H1 (cell line): ENCODE results near the gene COG4. TPM values are rescaled to one million over a fixed set of nuclear protein-coding genes. Genes with fewer than 3 reads are reported as not detected.
A peak's percentile ranks its signal among the peaks of the same experiment; 100 is the strongest.

Source experiments
- CTCF ChIA-PET: fragments of 300-600 bp; sonication (Branson Sonifier 250); formaldehyde crosslinking; loops from one replicate; lab custom pipeline; 2021; ENCODE audit not compliant: partially characterized antibody; lab: Charles Lee
- POLR2A ChIA-PET: fragments of 300-600 bp; sonication (Branson Sonifier 250); formaldehyde crosslinking; loops from one replicate; lab custom pipeline; 2021; ENCODE audit warnings: inconsistent platforms; ENCODE audit not compliant: partially characterized antibody; lab: Charles Lee
- DNase-seq, 2 experiments: peaks; one replicate each; pipeline versions ENCODE4 v3.0.0 to v3.0.0-alpha.2; 2010 to 2022; ENCODE audit warnings: low spot score in 2 of 2, low read depth in 1 of 2, mixed read lengths in 1 of 2
- FAIRE-seq: peaks from 2 replicates; lab custom pipeline; 2011; peaks lifted over from hg19 to GRCh38; lab: Jason Lieb, UNC
- H2AFZ ChIP-seq: 2 replicates; pipeline ENCODE4 v1.8.1; 2012; ENCODE audit warnings: low read length, inconsistent platforms
- H2AK5ac ChIP-seq: 2 replicates; pipeline ENCODE4 v1.6.1; 2013; ENCODE audit warnings: low read depth, low read length
- H2BK120ac ChIP-seq: replicated peaks from 2 replicates; pipeline ENCODE3; 2013; ENCODE audit warnings: low read depth, low read length, inconsistent platforms
- H2BK12ac ChIP-seq: 2 replicates; pipeline ENCODE4 v1.6.1; 2013; ENCODE audit warnings: low read depth, low read length
- H2BK15ac ChIP-seq: 2 replicates; pipeline ENCODE4 v1.6.1; 2013; ENCODE audit warnings: low read length
- H2BK20ac ChIP-seq: 2 replicates; pipeline ENCODE4 v1.6.1; 2013; ENCODE audit warnings: low read length
- H2BK5ac ChIP-seq: 2 replicates; pipeline ENCODE4 v1.6.1; 2013; ENCODE audit warnings: low read depth, low read length
- H3K14ac ChIP-seq: 2 replicates; pipeline ENCODE4 v1.6.1; 2013; ENCODE audit warnings: inconsistent platforms; ENCODE audit not compliant: insufficient read length
- H3K18ac ChIP-seq: 2 replicates; pipeline ENCODE4 v1.6.1; 2013; ENCODE audit warnings: low read length; ENCODE audit errors: extremely low read depth
- H3K23ac ChIP-seq: 2 replicates; pipeline ENCODE4 v1.6.1; 2013; ENCODE audit warnings: inconsistent platforms; ENCODE audit not compliant: insufficient read length
- H3K23me2 ChIP-seq: 2 replicates; pipeline ENCODE4 v1.6.1; 2013; ENCODE audit warnings: low read depth, low read length
- H3K27ac ChIP-seq: 2 replicates; pipeline ENCODE4 v1.6.1; 2011; ENCODE audit warnings: low read depth, low read length, inconsistent platforms
- H3K27me3 ChIP-seq, 4 experiments: replicated peaks in 1 of 4; 1 replicate in 1 of 4; 2 replicates in 3 of 4; pipeline versions ENCODE4 v1.6.1 to v1.8.1; 2011 to 2013; ENCODE audit warnings: low read length in 3 of 4, mild to moderate bottlenecking in 3 of 4, inconsistent platforms in 2 of 4, mixed read lengths in 2 of 4, moderate library complexity in 1 of 4; ENCODE audit not compliant: control insufficient read depth in 3 of 4, insufficient read depth in 3 of 4; ENCODE audit errors: extremely low read depth in 1 of 4
- H3K36me3 ChIP-seq, 4 experiments: 2 replicates each; pipeline versions ENCODE4 v1.6.1 to v1.8.1; 2011 to 2013; ENCODE audit warnings: mild to moderate bottlenecking in 4 of 4, low read length in 3 of 4, moderate library complexity in 2 of 4, control low read depth in 1 of 4, inconsistent platforms in 1 of 4; ENCODE audit not compliant: insufficient read depth in 4 of 4, control insufficient read depth in 2 of 4
- H3K4ac ChIP-seq: replicated peaks from 2 replicates; pipeline ENCODE3; 2013; ENCODE audit warnings: low read length, low read depth, mixed read lengths, inconsistent platforms; ENCODE audit not compliant: insufficient read length
- H3K4me1 ChIP-seq, 4 experiments: replicated peaks in 1 of 4; 1 replicate in 1 of 4; 2 replicates in 3 of 4; pipeline versions ENCODE4 v1.6.1 to v1.8.1; 2011 to 2013; ENCODE audit warnings: low read length in 3 of 4, inconsistent platforms in 2 of 4, mixed read lengths in 1 of 4; ENCODE audit not compliant: insufficient read depth in 4 of 4, control insufficient read depth in 3 of 4
- H3K4me2 ChIP-seq, 2 experiments: 2 replicates each; pipeline versions ENCODE4 v1.6.1 to v1.8.1; 2011 to 2013; ENCODE audit warnings: low read depth in 2 of 2, low read length in 2 of 2, control low read depth in 1 of 2, inconsistent platforms in 1 of 2, mild to moderate bottlenecking in 1 of 2; ENCODE audit not compliant: insufficient read depth in 1 of 2
- H3K4me3 ChIP-seq, 4 experiments: fragments of 200-600, 300-600 bp in 1 of 4; sonication (generic), shearing (Covaris generic), sonication (Bioruptor Twin) in 1 of 4; 2 replicates each; pipeline versions ENCODE4 v1.5.1 to v1.8.1; 2011 to 2016; ENCODE audit warnings: low read length in 4 of 4, low read depth in 3 of 4, control low read depth in 2 of 4, inconsistent platforms in 2 of 4, mild to moderate bottlenecking in 2 of 4, mixed read lengths in 1 of 4, moderate library complexity in 1 of 4; ENCODE audit not compliant: insufficient read depth in 2 of 4; ENCODE audit errors: extremely low read depth in 1 of 4
- H3K56ac ChIP-seq: replicated peaks from 2 replicates; pipeline ENCODE3; 2013; ENCODE audit warnings: low read depth, mild to moderate bottlenecking, mixed read lengths, low read length, inconsistent platforms; ENCODE audit not compliant: insufficient read length
- H3K79me1 ChIP-seq: 2 replicates; pipeline ENCODE4 v1.6.1; 2013; ENCODE audit warnings: low read depth, low read length, control low read depth
- H3K79me2 ChIP-seq, 2 experiments: 2 replicates each; pipeline versions ENCODE4 v1.6.1 to v1.8.1; 2012 to 2013; ENCODE audit warnings: low read length in 2 of 2, mild to moderate bottlenecking in 2 of 2, inconsistent platforms in 1 of 2; ENCODE audit not compliant: insufficient read depth in 2 of 2, control insufficient read depth in 1 of 2
- H3K9ac ChIP-seq, 4 experiments: replicated peaks in 1 of 4; 1 replicate in 1 of 4; 2 replicates in 3 of 4; pipeline versions ENCODE4 v1.6.1 to v1.8.1; 2011 to 2013; ENCODE audit warnings: low read depth in 3 of 4, low read length in 3 of 4, control low read depth in 2 of 4, mild to moderate bottlenecking in 2 of 4, moderate library complexity in 2 of 4, inconsistent platforms in 1 of 4; ENCODE audit errors: extremely low read depth in 1 of 4
- H3K9me3 ChIP-seq, 2 experiments: 2 replicates each; pipeline versions ENCODE4 v1.6.1 to v1.8.1; 2012 to 2013; ENCODE audit warnings: mild to moderate bottlenecking in 2 of 2, moderate library complexity in 2 of 2, control low read depth in 1 of 2, inconsistent platforms in 1 of 2, low read depth in 1 of 2, low read length in 1 of 2, mixed read lengths in 1 of 2; ENCODE audit not compliant: insufficient read depth in 2 of 2
- H4K20me1 ChIP-seq, 2 experiments: replicated peaks in 1 of 2; 2 replicates each; pipeline versions ENCODE3 to v1.8.1; 2011 to 2013; ENCODE audit warnings: inconsistent platforms in 2 of 2, low read length in 2 of 2, mild to moderate bottlenecking in 1 of 2; ENCODE audit not compliant: insufficient read depth in 2 of 2, control insufficient read depth in 1 of 2
- H4K5ac ChIP-seq: 2 replicates; pipeline ENCODE4 v1.6.1; 2013; ENCODE audit warnings: low read length, low read depth, mixed read lengths, inconsistent platforms; ENCODE audit not compliant: insufficient read length
- H4K8ac ChIP-seq: 2 replicates; pipeline ENCODE4 v1.8.0; 2013; ENCODE audit warnings: mild to moderate bottlenecking, moderate library complexity, low read length, inconsistent platforms; ENCODE audit not compliant: insufficient read depth; ENCODE audit errors: extremely low read depth
- H4K91ac ChIP-seq: replicated peaks from 2 replicates; pipeline ENCODE3; 2013; ENCODE audit warnings: low read length, mixed read lengths, inconsistent platforms; ENCODE audit not compliant: insufficient read length
- ASH2L ChIP-seq: fragments of 200-600, 300-600 bp; sonication (generic); IDR thresholded peaks from one replicate; pipeline ENCODE4 v1.7.1; 2017; ENCODE audit warnings: low read length
- BACH1 ChIP-seq: IDR thresholded peaks from 2 replicates; pipeline ENCODE4 v1.6.1; 2012; ENCODE audit warnings: low read length, improper control_type of control experiment
- BCL11A ChIP-seq, 2 experiments: IDR thresholded peaks; one replicate each; pipeline ENCODE4 v1.6.1; 2011; ENCODE audit warnings: low read depth in 2 of 2, low read length in 2 of 2, mild to moderate bottlenecking in 2 of 2
- CTBP2 ChIP-seq: IDR thresholded peaks from 2 replicates; pipeline ENCODE4 v1.7.0; 2011; ENCODE audit warnings: borderline replicate concordance, mild to moderate bottlenecking, moderate library complexity, mixed read lengths, low read length; ENCODE audit not compliant: insufficient read depth, insufficient read length
- EGR1 ChIP-seq: IDR thresholded peaks from 2 replicates; pipeline ENCODE4 v1.6.1; 2011; ENCODE audit warnings: low read depth, low read length, borderline replicate concordance
- EP300 ChIP-seq, 2 experiments: IDR thresholded peaks; 1 replicate in 1 of 2; 2 replicates in 1 of 2; pipeline ENCODE4 v1.6.1; 2011 to 2012; ENCODE audit warnings: low read depth in 2 of 2, low read length in 2 of 2, mild to moderate bottlenecking in 2 of 2, borderline replicate concordance in 1 of 2, inconsistent platforms in 1 of 2, moderate library complexity in 1 of 2
- EZH2 ChIP-seq: fragments of 200-600 bp; sonication (generic); IDR thresholded peaks from 2 replicates; pipeline ENCODE4 v1.7.1; 2012; ENCODE audit warnings: low read depth, mild to moderate bottlenecking, moderate library complexity, low read length, inconsistent platforms; ENCODE audit not compliant: severe bottlenecking
- MAX ChIP-seq: IDR thresholded peaks from 2 replicates; pipeline ENCODE4 v1.6.1; 2012; ENCODE audit warnings: inconsistent platforms
- RXRA ChIP-seq: IDR thresholded peaks from 2 replicates; pipeline ENCODE4 v1.6.1; 2011; ENCODE audit warnings: low read depth, mild to moderate bottlenecking, low read length, moderate library complexity; ENCODE audit not compliant: insufficient read depth
- SAP30 ChIP-seq: fragments of 300-600 bp; sonication (generic); IDR thresholded peaks from 2 replicates; pipeline ENCODE4 v1.7.1; 2012; ENCODE audit warnings: low read length, moderate library complexity, mild to moderate bottlenecking, inconsistent platforms; ENCODE audit not compliant: insufficient read depth, insufficient replicate concordance
- TAF1 ChIP-seq: IDR thresholded peaks from 2 replicates; pipeline ENCODE4 v1.6.1; 2011; ENCODE audit warnings: mild to moderate bottlenecking, low read depth, low read length
- WGBS, 2 experiments: shearing (Covaris generic) in 1 of 2; methylation state at CpG; one replicate each; pipeline versions ENCODE4 v1.1.6 to v1.1.7; 2013 to 2015; ENCODE audit warnings: low lambda C conversion rate in 2 of 2, mixed read lengths in 2 of 2, inconsistent platforms in 1 of 2, low coverage in 1 of 2, missing lambda C conversion rate in 1 of 2; ENCODE audit not compliant: insufficient replicate concordance in 2 of 2, insufficient coverage in 1 of 2, insufficient read length in 1 of 2; ENCODE audit errors: extremely low coverage in 1 of 2, missing lambda C conversion rate in 1 of 2; 5-methylcytosine and 5-hydroxymethylcytosine counted together
- polyA plus RNA-seq, 7 experiments: library from polyadenylated mRNA; depleted of rRNA in 3 of 7; stranded (reverse) in 5 of 7; unstranded in 2 of 7; fragments of >200 nt in 5 of 7; fragments of 200-250 nt in 2 of 7; gene quantifications; 1 replicate in 5 of 7; 2 replicates in 1 of 7; 4 replicates in 1 of 7; pipeline versions ENCODE4 v1.2.1 to v1.2.3, GENCODE V29; 2011 to 2013; ENCODE audit warnings: missing spikeins in 2 of 7, mixed read lengths in 2 of 7
- total RNA-seq: library from RNA; stranded (reverse); fragmentation: NEBNext Ultra II Directional; extraction: Animal tissue kit (Norgen Biotek cat#: 25700); gene quantifications from 2 replicates; pipeline ENCODE4 v1.2.1, GENCODE V29; 2021

COG4 gene
- total and polyA plus RNA-seq, 2 of the 8 experiments (the other 6 are each of a cell fraction or from before 2014, with no cell fraction given), result 46.1 to 50.2 TPM

GRCh38 chr16:70440009-70440692 lies 83.2 kb downstream of the COG4 start:
- H2BK20ac ChIP-seq, result no peak overlapping the region
- 0 out of 2 replicates have a peak overlapping the region, but pooled peaks have one; percentile 75 for H2BK12ac ChIP-seq
- peaks cover 0 to 24% of the 10 kb centered on the region in 2 experiments; a peak in 2 of 4 replicates for H3K79me2 ChIP-seq
- H4K91ac ChIP-seq, result no peak overlapping the region
- peaks cover 5 to 23% (median 15%) of the 10 kb centered on the region in 4 experiments for H3K4me1 ChIP-seq
- WGBS, 2 experiments, result 88% methylated on average over 11 of the region's 11 CpGs; no CpG with 5 or more reads in 1 of the 2 experiments
- H3K36me3 ChIP-seq, result no peaks in the 10 kb centered on the region
- H3K27me3 ChIP-seq, result no peaks in the 10 kb centered on the region
- no peak overlapping the region for H3K56ac ChIP-seq
- H3K4ac ChIP-seq, result no peak overlapping the region
- no peak overlapping the region for H3K27ac ChIP-seq
- DNase-seq (no peak), FAIRE-seq (no peak)
- no peak overlapping the region; the same call in 1 of the 2 replicates for H3K18ac ChIP-seq
- ChIA-PET CTCF (interaction anchor here (0.6 to 4.2 kb wide), 7 partner anchors 9 to 46 kb away, joined by 3 to 37 read pairs (median 4); partner anchors contain the start of gene FCSK), POLR2A (interaction anchor here (0.7 to 3.6 kb wide), 7 partner anchors 12 to 94 kb away, joined by 3 to 22 read pairs (median 4); partner anchors contain the start of genes DDX19A and FCSK)
- peak overlapping the region in 1 of 4 experiments; percentile 31; a peak in 1 of 7 replicates for H3K9ac ChIP-seq
- no peak overlapping the region for H2BK5ac ChIP-seq
- 0 out of 2 replicates have a peak overlapping the region, but pooled peaks have one; percentile 95 for H2AFZ ChIP-seq
- H4K8ac ChIP-seq, result no peak overlapping the region
- H3K79me1 ChIP-seq, result 0 out of 2 replicates have a peak, but pooled peaks cover 7% of the 10 kb centered on the region
- H3K23ac ChIP-seq, result no peak overlapping the region
- no peak overlapping the region; the same call in 1 of the 2 replicates for H2AK5ac ChIP-seq
- no peaks in the 10 kb centered on the region for H4K20me1 ChIP-seq
- peak overlapping the region; percentile 90 to 94 for H3K4me2 ChIP-seq
- H2BK15ac ChIP-seq, result peak overlapping the region; percentile 92; the same call in 1 of the 2 replicates
- peaks cover 11% of the 10 kb centered on the region for H3K23me2 ChIP-seq
- H2BK120ac ChIP-seq, result no peak overlapping the region
- H3K14ac ChIP-seq, result no peak overlapping the region
- H4K5ac ChIP-seq, result no peak overlapping the region
- no peaks in the 10 kb centered on the region for H3K9me3 ChIP-seq
- peak overlapping the region in 3 of 4 experiments; percentile 76 to 92 (median 78); a peak in 5 of 8 replicates for H3K4me3 ChIP-seq
- TF ChIP-seq MAX (no peak), RXRA (no peak), BCL11A (IDR thresholded peaks at IDR 0.05; ENCODE audit: low read depth in 2 of 2, low read length in 2 of 2) (no peak), TAF1 (no peak), BACH1 (no peak), SAP30 (no peak), EP300 (IDR thresholded peaks at IDR 0.05; ENCODE audit: borderline replicate concordance in 1 of 2, low read depth in 2 of 2, low read length in 2 of 2) (no peak), EGR1 (no peak), EZH2 (no peak), ASH2L (no peak), CTBP2 (no peak)
